Liver (tissue), 9 donors: ENCODE measurements around the gene GRIN2A. TPM values are rescaled to one million over a fixed set of nuclear protein-coding genes. Genes with fewer than 3 reads are reported as not detected.

Experiments
- DNase-seq: peaks from one replicate; pipeline ENCODE4 v3.0.0-alpha.2; 2017; ENCODE audit warnings: low spot score
- H3K27ac ChIP-seq, 2 donors: one replicate each; pipeline ENCODE4 v1.7.0; 2013; ENCODE audit warnings: inconsistent platforms in 2 of 2, low read length in 2 of 2, control low read depth in 1 of 2, low read depth in 1 of 2, mild to moderate bottlenecking in 1 of 2
- H3K27me3 ChIP-seq, 4 donors: one replicate each; pipeline versions ENCODE4 v1.6.1 to v1.7.0; 2013; ENCODE audit warnings: low read length in 3 of 4, inconsistent platforms in 1 of 4, mild to moderate bottlenecking in 1 of 4, moderate library complexity in 1 of 4; ENCODE audit not compliant: control insufficient read depth in 4 of 4, insufficient read depth in 4 of 4
- H3K36me3 ChIP-seq, 4 donors: one replicate each; pipeline versions ENCODE4 v1.6.1 to v1.7.0; 2013; ENCODE audit warnings: low read length in 3 of 4, mild to moderate bottlenecking in 3 of 4, low read depth in 1 of 4, moderate library complexity in 1 of 4; ENCODE audit not compliant: control insufficient read depth in 4 of 4, insufficient read depth in 3 of 4
- H3K4me1 ChIP-seq, 4 donors: one replicate each; pipeline versions ENCODE4 v1.6.1 to v1.7.0; 2013; ENCODE audit warnings: low read length in 3 of 4, mild to moderate bottlenecking in 3 of 4, moderate library complexity in 1 of 4; ENCODE audit not compliant: control insufficient read depth in 4 of 4, insufficient read depth in 4 of 4
- H3K4me3 ChIP-seq, 3 donors: one replicate each; pipeline versions ENCODE4 v1.6.1 to v1.7.0; 2013; ENCODE audit warnings: low read length in 3 of 3, control low read depth in 1 of 3, low read depth in 1 of 3, mild to moderate bottlenecking in 1 of 3
- H3K9ac ChIP-seq, 2 donors: one replicate each; pipeline ENCODE4 v1.7.0; 2013; ENCODE audit warnings: low read length in 2 of 2, mild to moderate bottlenecking in 2 of 2, moderate library complexity in 2 of 2, control low read depth in 1 of 2, low read depth in 1 of 2
- H3K9me3 ChIP-seq, 4 donors: one replicate each; pipeline versions ENCODE4 v1.6.1 to v1.7.0; 2013; ENCODE audit warnings: low read length in 3 of 4; ENCODE audit not compliant: control insufficient read depth in 4 of 4
- ATF3 ChIP-seq: IDR thresholded peaks from 2 replicates; pipeline ENCODE4 v1.6.1; 2016; ENCODE audit warnings: antibody characterized with exemption
- CTCF ChIP-seq: fragments of 150-350 bp; IDR thresholded peaks from 2 replicates; pipeline ENCODE4 v1.5.1; 2017; ENCODE audit warnings: improper control_type of control experiment, low read depth, low read length; ENCODE audit not compliant: missing input control
- EGR1 ChIP-seq, 2 donors: IDR thresholded peaks; 2 replicates each; pipeline ENCODE4 v1.6.1; 2016 to 2018; ENCODE audit warnings: antibody characterized with exemption in 2 of 2, low read depth in 2 of 2
- FOXA1 ChIP-seq: IDR thresholded peaks from 2 replicates; pipeline ENCODE4 v1.6.1; 2016; ENCODE audit warnings: antibody characterized with exemption
- FOXA2 ChIP-seq: IDR thresholded peaks from 2 replicates; pipeline ENCODE4 v1.6.1; 2016; ENCODE audit warnings: antibody characterized with exemption
- GABPA ChIP-seq, 2 donors: IDR thresholded peaks in 1 of 2; conservative IDR thresholded peaks in 1 of 2; 2 replicates each; pipeline ENCODE4 v1.6.1; 2016; ENCODE audit warnings: antibody characterized with exemption in 2 of 2, mild to moderate bottlenecking in 1 of 2, moderate library complexity in 1 of 2
- HNF4A ChIP-seq, 2 donors: conservative IDR thresholded peaks; 2 replicates each; pipeline ENCODE4 v1.6.1; 2016; ENCODE audit warnings: antibody characterized with exemption in 2 of 2, mild to moderate bottlenecking in 2 of 2
- HNF4G ChIP-seq: IDR thresholded peaks from 2 replicates; pipeline ENCODE4 v1.6.1; 2016; ENCODE audit warnings: antibody characterized with exemption
- JUND ChIP-seq, 2 donors: IDR thresholded peaks; 2 replicates each; pipeline ENCODE4 v1.6.1; 2016; ENCODE audit warnings: antibody characterized with exemption in 2 of 2
- MAX ChIP-seq: IDR thresholded peaks from 2 replicates; pipeline ENCODE4 v1.6.1; 2016; ENCODE audit warnings: antibody characterized with exemption
- NR2F2 ChIP-seq: IDR thresholded peaks from 2 replicates; pipeline ENCODE4 v1.6.1; 2016; ENCODE audit warnings: antibody characterized with exemption
- RAD21 ChIP-seq, 2 donors: IDR thresholded peaks; 2 replicates each; pipeline ENCODE4 v1.6.1; 2016; ENCODE audit warnings: antibody characterized with exemption in 2 of 2, mild to moderate bottlenecking in 2 of 2
- REST ChIP-seq: IDR thresholded peaks from 2 replicates; pipeline ENCODE4 v1.6.1; 2016; ENCODE audit warnings: antibody characterized with exemption, mild to moderate bottlenecking
- SP1 ChIP-seq: IDR thresholded peaks from 2 replicates; pipeline ENCODE4 v1.6.1; 2018; ENCODE audit warnings: antibody characterized with exemption, mild to moderate bottlenecking
- YY1 ChIP-seq: IDR thresholded peaks from 2 replicates; pipeline ENCODE4 v1.6.1; 2016; ENCODE audit warnings: antibody characterized with exemption, mild to moderate bottlenecking
- ZBTB33 ChIP-seq: IDR thresholded peaks from 2 replicates; pipeline ENCODE4 v1.6.1; 2016; ENCODE audit warnings: antibody characterized with exemption
- WGBS: extraction: QIAGEN DNeasy Blood & Tissue Kit; methylation state at CpG from one replicate; pipeline ENCODE4 v1.1.7; 2013; 5-methylcytosine and 5-hydroxymethylcytosine counted together
- polyA plus RNA-seq, 2 donors: library from polyadenylated mRNA; stranded (reverse) in 1 of 2; unstranded in 1 of 2; fragments of 200-250 nt in 1 of 2; fragments of >200 nt in 1 of 2; fragmentation: Nextera tagmentation in 1 of 2; extraction: Ambion mirVana in 1 of 2; gene quantifications; one replicate each; pipeline versions ENCODE4 v1.2.1 to v1.2.3, GENCODE V29; 2013 to 2015
- total RNA-seq, 2 donors: library from RNA; depleted of rRNA; stranded (reverse); fragments of >200 nt; gene quantifications; one replicate each; pipeline ENCODE4 v1.2.3, GENCODE V29; 2014
- donor health status: healthy.
- donor health status: healthy.
- donor health status: healthy.
- donor health status: healthy.
- donor health status: healthy.

Gene GRIN2A
- total and polyA plus RNA-seq, 4 donors = under 0.01 to 0.08 (median 0.07) TPM; not detected in 1

GRCh38 chr16:9969580-9969979, 212.6 kb downstream of the GRIN2A start:
- Histone ChIP-seq H3K9ac (no peak overlapping the region), H3K36me3 (no peaks in the 10 kb centered on the region), H3K4me3 (no peak overlapping the region), H3K4me1 (no peaks in the 10 kb centered on the region), H3K9me3 (peaks cover 0 to 3% (median 0%) of the 10 kb centered on the region in 4 donors), H3K27me3 (peaks cover 0 to 3% (median 0%) of the 10 kb centered on the region in 4 donors), H3K27ac (no peak overlapping the region)
- DNase-seq = no peak
- WGBS = 92% methylated on average over 4 of the region's 4 CpGs
- no peak for TF ChIP-seq CTCF
- TF ChIP-seq ATF3 = no peak
- no peak for TF ChIP-seq NR2F2
- TF ChIP-seq JUND (IDR thresholded peaks at IDR 0.05) = no peak
- no peak for TF ChIP-seq SP1
- no peak for TF ChIP-seq MAX
- TF ChIP-seq REST = no peak
- no peak for TF ChIP-seq GABPA (IDR thresholded peaks at IDR 0.05 in 1 of 2, conservative IDR thresholded peaks at IDR 0.05 in 1 of 2)
- no peak for TF ChIP-seq HNF4G

- 84% methylated on average over 9 of the region's 9 CpGs for WGBS
- no peak overlapping the region for H3K9ac ChIP-seq
- DNase-seq = no peak
- TF ChIP-seq SP1 (no peak), CTCF (no peak), NR2F2 (no peak), ATF3 (no peak), ZBTB33 (no peak), HNF4G (no peak), JUND (IDR thresholded peaks at IDR 0.05) (no peak), MAX (no peak), FOXA2 (no peak), YY1 (no peak), EGR1 (IDR thresholded peaks at IDR 0.05; ENCODE audit: low read depth in 2 of 2) (no peak), RAD21 (IDR thresholded peaks at IDR 0.05) (no peak), FOXA1 (no peak), HNF4A (conservative IDR thresholded peaks at IDR 0.05) (no peak), GABPA (IDR thresholded peaks at IDR 0.05 in 1 of 2, conservative IDR thresholded peaks at IDR 0.05 in 1 of 2) (no peak)
- no peaks in the 10 kb centered on the region for H3K9me3 ChIP-seq
- no peaks in the 10 kb centered on the region for H3K27me3 ChIP-seq
- H3K27ac ChIP-seq = no peak overlapping the region
- no peaks in the 10 kb centered on the region for H3K36me3 ChIP-seq
- H3K4me1 ChIP-seq = no peaks in the 10 kb centered on the region
- H3K4me3 ChIP-seq = no peak overlapping the region
Measured at GRCh38 chr16:9966569-9967157, 215.6 kb downstream of the GRIN2A start.
